ENCODE results near the gene ADPRS.

DNA sequence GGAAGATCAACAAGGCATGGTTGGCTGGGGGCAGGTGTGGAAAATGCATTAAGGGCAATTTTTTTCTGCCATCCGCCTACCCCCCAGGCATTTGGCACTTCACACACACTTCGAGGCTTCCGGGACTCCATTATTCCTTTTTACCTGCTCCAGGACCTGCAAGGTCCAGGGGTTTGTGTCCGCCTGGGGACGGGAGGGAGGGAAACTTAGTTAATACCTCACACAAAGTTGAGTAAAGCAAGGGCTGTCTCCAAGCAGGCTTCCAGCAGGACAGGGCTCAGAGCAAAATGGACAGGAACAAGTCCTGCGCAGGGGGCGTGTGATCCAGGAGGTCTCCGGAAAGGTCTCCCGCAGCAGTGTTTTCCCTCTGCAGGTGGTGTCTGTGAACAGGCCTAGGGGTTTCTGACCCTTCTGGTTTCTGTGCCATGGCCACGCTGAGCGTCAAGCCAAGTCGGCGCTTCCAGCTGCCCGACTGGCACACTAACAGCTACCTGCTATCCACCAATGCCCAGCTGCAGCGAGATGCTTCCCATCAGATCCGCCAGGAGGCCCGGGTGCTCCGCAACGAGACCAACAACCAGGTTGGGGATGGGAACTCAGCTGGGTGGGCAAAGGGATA, 4.1 kb upstream of the ADPRS start:
- TF ChIP-seq EP300 (IDR thresholded peaks at IDR 0.05) (no peak), POLR2AphosphoS5 (IDR thresholded peaks at IDR 0.05) (no peak), POLR2A (IDR thresholded peaks at IDR 0.05) (no peak)
